T-helper 1 cell (primary cell): ENCODE data around the gene ADARB2.

ENCODE experiments used
- DNase-seq, 5 donors: peaks; one replicate each; pipeline ENCODE4 v3.0.0-alpha.2; 2012 to 2020

ADARB2 gene

DNA sequence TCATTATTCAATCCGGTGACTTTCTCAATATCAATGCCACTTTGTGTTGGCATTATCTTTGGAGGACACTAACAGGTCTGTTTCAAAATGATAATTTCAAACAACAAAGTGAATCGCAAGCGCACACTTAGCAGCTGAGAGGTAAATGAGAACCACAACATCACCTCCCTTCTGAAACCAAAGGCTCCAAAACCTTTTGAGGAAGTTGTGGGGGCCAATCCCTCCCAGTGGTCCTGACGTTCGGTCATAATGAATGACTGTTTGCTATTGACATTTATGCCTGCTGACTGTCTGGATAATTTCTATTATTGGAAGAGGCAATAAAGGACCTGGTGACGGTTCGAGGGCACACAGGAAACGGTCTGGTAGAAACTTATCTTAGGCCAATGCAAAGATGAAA lies 1.8 kb downstream of the ADARB2 start:
- DNase-seq, result no peak

DNA sequence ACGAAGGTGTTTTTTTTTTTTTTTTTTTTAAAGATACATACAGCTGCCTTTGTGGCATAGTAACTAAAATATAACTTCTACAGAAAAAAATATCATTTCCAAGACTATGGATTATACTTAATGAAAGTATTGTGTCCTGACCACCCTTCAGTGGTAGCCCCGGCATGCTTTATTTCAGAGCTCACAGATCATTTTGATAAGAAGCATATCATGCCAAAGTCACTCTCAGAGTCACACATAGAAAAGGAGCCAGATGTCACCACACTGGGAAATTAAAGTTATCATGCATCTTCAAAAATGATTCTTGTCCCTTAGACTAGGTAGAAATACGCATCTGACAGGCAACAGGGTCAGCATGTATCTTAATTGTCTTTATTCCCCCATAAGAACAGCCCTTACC lies 3.0 kb downstream of the ADARB2 start:
- no peak for DNase-seq

DNA sequence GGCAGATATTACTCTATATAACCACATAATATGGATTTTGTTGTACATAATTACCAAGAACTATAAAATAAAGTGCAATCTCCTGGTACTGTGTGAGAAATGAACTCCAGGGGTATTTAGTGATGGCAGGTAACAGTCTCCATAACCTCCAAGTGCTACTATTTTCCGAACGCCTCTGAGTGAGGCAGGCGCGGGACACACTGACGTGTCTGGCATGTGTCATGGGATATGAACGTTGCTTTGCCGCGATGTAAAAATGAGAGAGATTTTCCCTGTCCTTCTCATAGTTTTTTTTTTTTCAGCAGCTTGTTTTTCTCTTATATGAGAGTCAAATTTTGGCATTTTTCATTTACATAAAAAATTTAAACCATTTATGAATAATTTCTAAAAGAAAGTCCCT lies 3.6 kb downstream of the ADARB2 start:
- DNase-seq, result no peak

DNA sequence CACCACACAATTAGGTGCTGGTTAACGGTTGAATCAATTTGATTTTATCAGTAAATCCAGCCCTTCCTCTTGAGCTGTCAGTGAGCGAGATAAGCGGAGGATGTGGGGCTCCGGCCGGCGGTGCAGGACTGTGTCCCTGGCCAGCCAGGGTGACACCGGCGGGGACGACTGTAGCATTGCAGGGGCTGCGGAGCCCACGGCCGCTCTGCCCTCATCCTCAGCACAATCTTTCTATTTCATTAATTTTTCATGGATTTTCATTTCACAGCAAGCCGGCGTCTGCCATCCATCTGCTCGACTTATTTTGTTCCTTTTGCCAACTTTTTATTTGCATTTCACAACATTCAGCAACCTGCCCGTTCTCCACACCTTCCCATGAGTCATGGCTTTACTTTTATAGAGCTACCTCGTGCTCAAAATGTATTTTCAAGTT lies 4.7 kb downstream of the ADARB2 start:
- DNase-seq, result no peak

DNA sequence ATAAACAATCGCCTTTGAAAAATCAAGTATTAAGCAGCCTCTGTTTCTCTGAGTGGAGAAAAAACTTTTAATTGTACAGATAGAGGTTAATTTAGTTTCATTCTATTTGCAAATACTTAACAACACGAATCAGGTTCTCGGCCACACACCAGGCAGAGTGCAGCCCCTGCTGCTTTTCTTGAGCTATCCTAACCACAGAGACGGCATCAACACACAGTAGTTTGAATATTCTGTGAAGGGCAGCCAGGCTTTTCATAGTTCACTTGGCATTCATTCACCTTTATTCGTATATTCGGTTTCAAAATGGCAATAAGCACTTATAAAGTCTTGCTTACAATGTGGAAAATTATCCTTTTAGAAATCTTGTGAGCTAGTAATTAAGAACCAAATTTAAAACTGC lies 5.7 kb downstream of the ADARB2 start:
- DNase-seq, result no peak

DNA sequence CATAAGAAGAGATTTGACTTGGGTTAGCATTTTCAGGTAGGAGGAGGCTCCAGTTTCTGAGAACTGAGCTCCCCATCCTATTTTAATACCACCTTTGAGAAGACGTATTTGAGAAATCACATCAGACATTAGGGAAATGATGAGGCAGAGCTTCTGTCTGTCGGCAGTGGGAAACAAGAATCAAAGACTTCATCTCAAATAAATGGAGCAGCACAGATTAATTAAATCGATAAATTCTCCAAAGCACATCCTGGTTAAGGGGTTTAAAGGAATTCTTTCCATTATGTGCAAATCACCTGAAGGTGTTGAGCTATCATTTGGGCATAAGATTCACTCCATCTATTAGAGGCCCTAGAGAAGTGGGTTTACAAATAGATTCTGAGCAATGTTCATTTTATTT lies 7.6 kb downstream of the ADARB2 start:
- no peak for DNase-seq

DNA sequence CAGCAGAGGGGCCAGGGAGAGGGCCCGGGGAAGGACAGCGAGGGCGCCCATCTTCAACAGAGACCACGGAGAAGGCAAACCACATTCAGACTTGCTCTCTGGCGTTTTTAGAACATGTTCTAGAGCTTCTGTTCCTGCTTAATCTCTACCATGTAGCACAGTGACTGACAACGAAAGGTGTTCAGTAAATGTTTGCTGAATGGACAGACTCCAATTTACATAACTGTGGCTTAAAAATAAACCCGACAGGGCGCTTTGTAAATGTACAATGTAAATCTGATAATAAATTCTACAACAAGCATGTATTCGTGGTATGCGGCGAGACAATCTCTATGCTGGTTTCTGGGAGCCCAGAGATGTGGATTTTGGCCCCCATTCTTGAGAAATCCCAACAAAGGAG lies 10.5 kb downstream of the ADARB2 start:
- DNase-seq, result no peak

DNA sequence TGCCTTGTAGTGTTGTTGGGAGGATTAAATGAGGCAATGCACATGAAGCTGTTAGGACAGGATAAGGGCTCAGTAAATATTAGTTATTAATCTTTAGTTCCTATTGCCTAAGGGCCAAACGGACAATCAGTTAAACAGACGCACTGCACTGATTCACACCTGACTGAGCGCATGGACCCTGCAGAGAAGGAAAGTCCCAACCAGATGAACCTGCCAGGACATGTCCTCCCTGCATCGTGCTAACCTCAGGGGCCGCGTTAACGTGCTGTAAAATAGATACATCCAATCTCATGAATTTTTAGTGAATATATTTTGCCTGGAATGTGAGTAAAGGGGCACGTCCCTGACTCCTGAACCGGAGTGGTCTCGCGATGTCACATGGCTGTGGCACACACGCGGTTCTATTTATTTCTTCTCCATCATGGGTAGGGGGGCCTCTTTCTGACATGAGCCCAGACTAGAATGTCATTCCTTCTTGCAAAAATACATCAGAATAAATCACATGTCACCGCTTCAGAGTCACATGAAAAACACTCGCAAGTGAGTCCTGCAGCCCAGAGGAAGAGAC lies 12.3 kb downstream of the ADARB2 start:
- no peak for DNase-seq

DNA sequence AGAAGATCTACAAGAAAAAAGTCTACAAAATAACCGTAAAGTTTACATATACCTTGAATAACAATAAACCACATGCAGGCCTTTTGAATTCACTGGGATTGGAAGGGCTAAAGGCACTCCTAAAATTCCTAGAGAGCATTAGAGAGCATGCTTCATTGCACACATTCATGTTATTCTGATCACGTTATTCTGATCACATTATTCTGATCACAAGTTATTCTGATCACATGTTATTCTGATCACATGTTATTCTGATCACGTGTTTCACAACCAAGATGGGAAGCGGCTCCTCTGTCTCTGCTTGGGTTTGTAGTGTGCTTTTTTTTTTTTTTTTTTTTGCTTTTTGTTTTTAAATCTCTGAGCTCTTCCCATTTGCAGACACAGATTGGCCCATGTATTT lies 20.5 kb downstream of the ADARB2 start:
- no peak for DNase-seq

DNA sequence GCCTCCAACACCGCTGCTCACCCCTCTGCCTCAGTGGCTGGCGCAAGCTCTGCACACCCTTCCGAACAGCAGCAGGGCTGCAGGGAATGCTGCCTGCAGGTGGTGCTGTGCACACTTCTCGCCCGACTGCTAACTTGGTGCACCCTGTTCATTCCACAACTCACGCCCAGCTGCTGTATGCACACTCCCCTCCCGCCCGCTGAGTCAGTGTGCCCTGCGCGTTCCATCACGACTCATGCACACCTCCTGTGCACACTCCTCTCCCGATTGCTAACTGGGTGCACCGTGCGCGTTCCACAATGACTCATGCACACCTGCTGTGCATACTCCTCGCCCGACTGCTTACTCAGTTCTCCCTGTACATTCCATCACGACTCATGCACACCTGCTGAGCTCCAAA lies 21.5 kb downstream of the ADARB2 start:
- no peak for DNase-seq

DNA sequence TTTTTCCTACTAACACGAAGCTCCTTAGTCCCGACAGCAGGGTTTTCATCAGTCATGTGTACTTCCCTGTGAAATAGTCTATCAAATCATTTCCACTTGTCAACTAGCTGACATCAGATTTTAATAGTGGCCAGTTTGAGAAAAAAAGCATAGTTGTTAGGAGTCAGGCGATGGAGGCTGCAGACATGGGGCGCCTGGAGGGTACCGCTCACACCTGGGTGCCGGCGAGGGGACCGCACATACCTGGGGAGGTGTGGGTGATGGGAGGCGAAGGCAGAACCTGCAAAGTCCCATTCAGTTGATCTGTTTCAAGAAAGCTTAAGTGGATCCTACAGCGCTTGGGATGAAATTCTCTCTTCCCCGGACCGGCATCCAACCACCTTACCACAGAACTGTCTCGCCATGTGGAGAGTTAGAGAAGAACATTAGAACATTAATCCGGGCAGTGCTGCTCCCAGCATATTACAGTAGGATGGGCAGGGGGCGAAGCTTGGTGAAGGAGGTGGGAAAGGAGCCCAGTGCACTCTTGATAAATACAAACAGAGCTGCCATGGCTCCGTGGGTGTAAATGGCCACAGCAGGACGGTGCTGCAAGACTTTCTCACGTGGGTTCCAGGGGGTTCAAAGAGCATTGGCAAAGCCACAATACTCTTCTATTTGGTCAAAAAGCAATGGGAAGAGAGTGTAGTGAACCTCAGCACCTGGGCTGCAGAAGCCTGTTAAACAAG lies 24.2 kb downstream of the ADARB2 start:
- no peak for DNase-seq

DNA sequence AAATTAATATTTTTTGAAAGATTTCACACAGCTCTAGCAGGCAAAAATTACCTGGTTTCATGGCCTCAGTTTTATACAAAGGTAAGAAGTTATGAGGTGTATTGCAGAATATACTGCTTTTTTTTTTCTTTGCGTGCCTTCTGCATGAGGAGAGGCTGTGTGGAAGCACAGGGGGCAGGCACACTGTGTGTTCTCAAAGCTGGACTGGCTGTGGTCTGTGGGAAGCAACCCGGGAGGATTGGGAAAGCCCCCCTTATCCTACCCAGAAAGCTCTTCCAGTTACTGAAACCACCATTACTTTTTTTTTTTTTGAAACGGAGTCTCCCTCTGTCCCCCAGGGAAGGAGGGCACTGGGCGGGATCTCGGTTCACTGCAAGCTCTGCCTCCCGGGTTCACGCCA lies 25.0 kb downstream of the ADARB2 start:
- no peak for DNase-seq

DNA sequence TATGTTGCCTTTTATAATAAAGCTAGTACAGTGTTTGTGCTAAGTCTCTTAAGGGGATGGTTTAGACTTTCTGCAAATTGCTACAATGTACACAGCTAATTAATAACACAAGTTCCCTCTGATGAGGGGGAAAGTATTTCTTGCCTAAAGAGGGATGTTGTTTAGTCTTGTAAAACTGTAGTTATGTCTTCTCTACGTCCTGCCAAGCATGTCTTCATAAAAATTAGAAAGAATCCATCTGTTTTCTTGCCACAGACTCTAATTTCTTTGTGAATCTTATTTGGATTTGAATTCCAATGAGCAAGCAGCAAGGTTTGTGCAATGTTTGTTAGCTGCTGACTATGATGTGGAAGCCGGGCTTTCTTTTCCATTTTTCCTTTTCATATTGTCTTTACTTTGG lies 28.2 kb downstream of the ADARB2 start:
- no peak for DNase-seq

DNA sequence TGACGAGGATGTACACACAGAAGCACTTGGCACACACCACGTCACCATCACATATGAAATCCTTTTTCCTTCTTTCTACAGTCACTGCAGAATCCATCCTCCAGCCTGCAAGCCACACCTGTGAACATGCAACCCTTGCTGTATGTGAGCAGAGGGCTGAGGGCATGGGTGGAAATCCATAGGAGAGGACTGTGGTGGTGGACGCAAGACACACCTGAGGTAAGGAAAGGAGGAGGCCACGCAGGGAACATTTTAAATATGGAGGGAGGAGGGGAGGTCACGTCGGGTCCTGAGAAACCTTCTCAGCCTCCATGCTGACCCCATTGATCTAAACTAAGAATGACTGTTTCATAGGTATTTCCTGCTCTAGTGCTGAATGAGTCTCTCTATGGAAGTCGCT lies 28.6 kb downstream of the ADARB2 start:
- DNase-seq, result no peak

DNA sequence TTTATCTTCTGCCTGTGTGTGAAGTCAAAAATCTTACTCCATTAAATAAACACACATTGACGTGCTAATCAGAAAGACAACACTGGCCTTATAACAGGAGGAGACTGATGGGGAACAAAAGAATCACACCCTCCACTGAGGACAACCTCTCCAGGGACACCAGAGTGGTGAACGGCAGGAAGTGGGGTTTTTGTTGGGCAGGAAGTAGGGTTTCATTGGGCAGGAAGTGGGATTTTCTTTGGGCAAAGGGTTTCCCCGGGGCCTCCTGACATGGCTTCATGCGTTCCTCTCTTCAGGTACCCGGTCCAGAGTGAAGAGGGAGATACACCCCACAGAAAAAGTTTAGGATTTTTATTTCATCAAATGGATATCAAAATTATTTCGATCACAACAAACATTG lies 30.6 kb downstream of the ADARB2 start:
- peak in 1 of 5 donors; percentile 37 for DNase-seq

DNA sequence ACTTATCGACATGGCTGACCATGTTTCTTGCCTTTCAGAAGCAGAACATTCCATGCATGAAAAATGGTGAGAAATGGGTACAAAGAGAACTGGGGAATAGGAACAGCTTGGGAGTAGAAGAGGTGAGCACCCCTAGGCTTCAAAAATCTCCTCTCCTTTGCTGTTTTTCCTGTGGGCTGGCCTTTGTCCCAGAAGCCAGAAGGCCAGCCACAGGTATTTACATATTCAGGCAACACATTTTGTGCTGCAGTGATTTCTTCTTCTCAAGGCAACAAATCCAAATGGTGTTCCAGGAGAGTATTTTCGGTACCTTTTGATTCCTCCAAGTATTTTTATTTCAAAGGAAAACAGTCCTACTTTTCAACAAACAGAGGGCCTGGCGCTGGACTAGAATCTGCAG lies 31.1 kb downstream of the ADARB2 start:
- no peak for DNase-seq

DNA sequence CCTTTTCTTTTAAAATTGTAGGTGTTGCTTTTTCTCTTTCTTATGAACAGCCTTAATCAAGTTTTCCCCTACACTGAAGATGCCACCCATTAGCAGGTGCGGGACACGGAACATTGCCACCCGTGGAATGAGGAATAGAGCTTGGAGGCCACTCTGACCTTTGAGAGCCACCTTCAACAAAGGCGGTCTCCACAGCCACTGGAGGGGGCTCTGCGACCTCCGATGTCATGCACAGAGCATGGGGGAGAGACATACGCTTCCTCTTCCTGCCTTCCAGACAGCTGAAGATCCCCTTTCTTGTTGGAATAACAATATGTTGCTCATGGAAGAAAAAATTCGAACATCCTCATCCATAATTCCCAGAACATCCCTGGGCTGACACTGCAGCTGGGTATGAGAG lies 39.1 kb downstream of the ADARB2 start:
- no peak for DNase-seq

DNA sequence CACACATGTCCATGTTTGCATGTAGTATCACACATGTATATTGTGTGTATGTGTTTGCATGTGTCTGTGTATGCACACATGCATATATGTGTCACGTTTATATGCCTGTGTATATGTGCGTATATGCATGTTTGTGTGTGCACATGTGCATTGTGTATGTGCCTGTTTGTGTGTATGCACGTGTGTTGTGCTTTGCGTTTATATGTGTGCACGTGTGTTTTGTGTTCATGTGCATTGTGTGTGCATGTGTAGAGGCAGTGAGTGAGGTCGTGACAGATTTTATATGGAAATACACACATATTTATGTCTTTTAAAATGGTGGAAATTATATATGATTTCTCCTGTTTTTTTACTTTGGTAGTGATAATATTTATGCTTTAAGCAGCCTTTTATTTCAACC lies 41.2 kb downstream of the ADARB2 start:
- no peak for DNase-seq

DNA sequence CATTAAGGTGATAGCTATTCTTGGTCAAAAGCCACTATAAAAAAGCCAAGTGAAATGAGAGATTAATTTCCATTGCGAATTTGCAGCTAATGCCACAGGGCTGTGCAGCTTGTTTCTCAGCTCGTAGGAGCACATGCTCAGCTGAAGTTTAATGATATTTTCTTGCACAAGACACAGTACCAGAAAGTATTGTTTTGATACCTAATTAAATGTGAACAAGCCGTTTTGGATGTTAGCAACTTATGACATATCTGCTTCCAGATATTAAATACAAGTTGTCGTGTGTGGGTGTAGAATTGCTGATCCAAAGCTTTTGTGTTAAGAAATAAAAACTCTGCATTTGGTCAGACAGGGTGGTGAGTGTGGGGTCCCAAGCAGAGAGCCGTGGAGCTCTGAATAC lies 47.2 kb downstream of the ADARB2 start:
- no peak for DNase-seq

DNA sequence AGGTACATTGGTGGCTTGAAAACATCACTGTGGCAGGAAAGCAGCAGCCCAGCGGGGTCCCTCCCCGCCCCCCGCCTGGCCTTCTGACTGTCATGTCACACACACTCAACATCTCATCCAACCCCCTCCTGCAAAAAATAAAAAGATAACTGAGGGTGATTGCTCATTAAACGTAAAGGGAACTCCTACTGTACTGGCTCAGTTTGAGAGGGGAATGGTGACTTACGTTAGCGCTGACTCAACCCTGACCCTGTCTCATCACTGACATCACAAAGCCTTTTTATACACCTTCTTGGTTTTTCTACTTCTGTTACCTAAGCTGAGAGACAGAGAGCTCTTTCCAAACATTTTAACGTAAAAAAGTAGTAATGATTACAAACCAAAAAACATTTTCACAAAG lies 48.8 kb downstream of the ADARB2 start:
- DNase-seq, result no peak

DNA sequence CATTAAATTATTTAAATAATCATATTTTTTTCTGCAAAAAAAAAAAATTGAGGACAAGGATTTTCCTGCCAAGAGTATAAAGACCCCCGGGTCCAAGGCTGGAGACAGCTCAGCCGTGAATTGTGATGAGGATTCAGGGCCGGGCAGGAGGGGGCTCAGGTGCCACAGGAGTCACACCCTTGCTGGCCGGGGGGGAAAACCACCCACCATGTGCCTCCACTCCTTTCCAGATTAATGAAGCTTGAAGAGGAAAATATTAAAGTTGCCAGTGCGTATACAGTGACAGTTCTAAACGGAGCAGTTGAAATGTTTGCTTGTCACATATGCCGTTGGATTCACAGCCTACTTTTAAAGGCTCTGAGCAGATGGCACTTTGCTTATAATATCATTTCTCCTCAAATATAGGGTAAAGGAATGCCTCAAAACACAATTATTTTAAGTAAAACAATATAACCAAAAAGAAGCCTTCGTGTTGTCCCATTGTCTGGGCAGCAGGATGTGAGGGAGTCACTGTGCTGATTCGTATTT lies 49.6 kb downstream of the ADARB2 start:
- DNase-seq, result no peak

DNA sequence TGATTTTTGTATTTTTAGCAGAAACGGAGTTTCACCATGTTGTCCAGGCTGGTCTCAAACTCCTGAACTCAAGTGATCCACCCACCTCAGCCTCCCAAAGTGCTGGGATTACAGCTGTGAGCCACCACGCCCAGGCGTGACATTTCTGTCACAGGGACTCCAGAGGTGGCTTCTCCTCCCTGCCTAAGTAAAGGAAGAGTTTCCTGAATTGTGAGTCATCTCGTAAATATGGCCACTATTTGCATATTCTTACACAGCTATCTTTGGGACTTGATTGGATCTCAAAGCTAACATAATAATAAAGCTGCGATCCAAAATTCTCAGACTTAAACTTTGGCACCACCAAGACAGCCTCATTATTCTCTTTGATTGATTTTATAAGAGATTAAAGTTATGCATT lies 50.1 kb downstream of the ADARB2 start:
- no peak for DNase-seq

DNA sequence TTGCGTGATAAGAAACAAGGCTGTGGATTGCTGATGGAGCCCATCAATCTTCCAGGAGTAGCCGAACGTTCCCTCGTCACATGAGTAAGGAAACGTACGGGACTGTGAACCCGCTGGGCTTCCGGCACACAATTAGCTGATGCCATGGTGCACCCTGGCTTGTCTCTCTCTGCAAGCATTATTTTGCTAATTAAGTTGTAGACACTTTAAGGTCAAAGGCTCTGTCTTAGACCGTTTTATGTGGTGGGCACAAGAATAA lies 50.9 kb downstream of the ADARB2 start:
- DNase-seq, result no peak

DNA sequence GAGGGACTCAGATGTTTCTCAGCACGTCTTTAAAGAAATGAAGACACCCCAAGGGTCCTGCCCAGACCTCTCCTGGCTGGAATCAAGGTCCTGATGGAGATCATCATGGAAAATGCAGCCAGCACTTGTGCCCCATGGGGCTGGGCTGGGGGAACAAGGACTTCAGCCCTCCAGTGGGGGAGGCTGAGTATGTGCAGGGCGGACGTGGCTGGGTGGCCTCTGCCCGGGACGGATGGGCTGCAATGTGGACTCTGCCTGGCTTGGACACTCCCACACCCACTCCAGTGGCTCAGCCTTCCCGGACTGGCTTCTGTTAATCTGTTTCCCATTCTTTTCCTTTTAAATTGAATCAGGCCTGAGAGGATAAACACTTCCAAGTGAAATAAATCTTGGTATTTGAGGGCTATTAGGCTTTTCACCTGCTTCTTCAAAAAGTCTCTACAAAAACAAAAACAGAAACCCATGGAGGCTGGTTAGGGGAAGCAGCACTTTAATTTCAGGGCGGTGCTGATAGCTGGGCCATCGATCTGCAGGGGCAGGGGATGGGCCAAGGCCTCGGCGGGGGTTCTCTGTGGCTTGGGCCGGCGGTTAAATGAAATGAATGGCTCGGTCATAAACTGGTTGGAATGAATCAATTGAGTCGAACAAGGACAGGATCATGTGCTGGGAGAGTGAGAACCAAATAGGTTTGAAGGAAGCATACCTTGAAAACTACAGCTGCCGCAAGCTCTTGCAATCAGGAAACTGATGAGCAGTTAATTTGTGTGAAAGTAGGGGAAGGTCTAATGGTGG lies 51.4 kb downstream of the ADARB2 start:
- DNase-seq, result no peak
